Activated CD4-positive, alpha-beta T cell treated with anti-CD3 and anti-CD28 coated beads for 24 hours (primary cell): ENCODE measurements around the gene B4GAT1.
"Not testable (repeated sequence)": the region's sequence is repeated elsewhere in the genome, so short reads cannot be mapped to it uniquely, and the experiment has no call there.

ENCODE experiments used
- DNase-seq, 2 donors: peaks; one replicate each; pipeline ENCODE4 v3.0.0-alpha.2; 2020; ENCODE audit warnings: low read depth in 2 of 2

Gene B4GAT1

GRCh38 chr11:66363187-66363601, 15.8 kb upstream of the B4GAT1 start:
- no peak for DNase-seq

DNA sequence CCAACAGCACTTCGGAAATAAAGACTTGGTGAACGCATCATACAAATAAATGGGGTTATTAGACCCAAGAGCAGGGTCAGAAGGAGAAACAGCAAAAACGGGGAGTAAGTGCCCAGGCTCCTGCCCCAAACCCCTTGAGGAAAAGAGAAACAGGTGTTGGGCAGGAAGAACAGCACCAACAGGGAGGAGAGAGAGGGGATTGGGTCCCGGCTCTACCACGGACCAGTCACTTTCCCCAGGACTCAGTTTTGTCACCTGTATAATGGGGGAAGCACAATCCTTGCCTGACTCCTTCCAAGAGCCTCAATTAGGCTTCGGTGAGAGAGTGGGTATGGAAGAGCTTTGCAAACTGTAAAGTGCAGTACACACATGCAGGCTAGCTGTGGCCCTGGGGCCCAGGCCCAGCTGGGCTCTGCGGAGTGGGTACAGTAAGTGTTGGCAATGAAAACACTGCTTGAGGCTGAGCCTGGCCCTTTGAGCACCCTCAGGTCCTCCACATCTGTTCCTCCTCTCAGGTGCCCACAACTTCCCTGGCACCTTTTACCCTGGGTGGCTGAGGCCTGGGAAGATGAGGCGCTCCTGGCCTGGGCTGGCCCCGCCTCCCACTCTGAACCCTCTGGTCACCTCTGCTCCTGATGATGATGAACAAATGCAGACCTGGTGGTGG, 15.2 kb upstream of the B4GAT1 start:
- no peak for DNase-seq

DNA sequence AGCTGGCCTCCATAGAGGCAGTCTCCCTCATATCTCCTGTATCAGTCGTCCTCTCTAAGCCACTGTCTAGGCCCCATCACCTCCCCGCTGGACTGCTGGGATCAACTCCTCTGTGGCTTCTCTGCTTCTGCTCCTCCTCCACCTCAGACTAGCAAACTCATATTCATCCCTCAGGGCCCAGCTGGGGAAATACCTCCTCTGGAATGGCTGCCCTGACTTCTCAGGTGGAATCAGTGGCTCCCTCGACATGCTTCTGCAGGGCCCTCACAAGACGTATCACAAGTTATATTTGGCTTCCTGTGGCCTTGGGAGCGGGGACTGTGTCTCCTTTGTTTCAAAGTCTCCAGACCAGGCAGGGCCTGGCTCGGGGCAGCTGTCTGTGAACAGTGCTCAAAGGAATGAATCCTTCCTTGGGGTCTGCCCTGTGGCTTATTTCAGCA, 14.1 kb upstream of the B4GAT1 start:
- no peak for DNase-seq

DNA sequence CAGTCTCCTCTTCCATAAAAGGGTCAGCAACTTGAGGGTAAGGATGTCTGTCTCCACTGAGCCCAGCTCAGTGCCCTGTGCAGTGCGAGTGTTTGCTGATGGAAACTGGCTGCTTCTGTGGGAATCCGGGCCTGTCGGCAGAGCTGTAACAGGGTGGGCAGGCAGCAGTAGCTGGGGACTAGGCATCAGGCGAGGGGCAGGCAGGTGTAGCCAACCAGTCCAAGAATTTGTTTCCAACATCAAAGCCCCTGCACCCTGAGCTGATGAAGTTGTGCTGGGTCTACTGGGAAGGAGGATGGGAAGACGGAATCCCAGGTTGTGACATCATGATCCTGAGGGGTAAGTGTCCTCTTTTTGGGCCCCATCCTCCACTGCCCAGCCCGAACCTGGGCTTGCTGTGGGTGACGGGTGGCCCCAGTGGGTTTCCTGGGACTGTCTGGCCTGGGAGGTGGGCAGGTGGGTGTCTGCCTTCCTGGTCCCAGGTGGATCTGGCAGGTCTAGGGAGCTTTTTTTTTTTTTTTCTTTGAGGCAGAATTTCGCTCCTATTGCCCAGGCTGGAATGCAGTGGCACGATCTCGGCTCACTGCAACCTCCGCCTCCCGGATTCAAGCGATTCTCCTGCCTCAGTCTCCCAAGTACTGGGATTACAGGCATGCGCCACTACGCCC, 13.1 kb upstream of the B4GAT1 start:
- no peak for DNase-seq

DNA sequence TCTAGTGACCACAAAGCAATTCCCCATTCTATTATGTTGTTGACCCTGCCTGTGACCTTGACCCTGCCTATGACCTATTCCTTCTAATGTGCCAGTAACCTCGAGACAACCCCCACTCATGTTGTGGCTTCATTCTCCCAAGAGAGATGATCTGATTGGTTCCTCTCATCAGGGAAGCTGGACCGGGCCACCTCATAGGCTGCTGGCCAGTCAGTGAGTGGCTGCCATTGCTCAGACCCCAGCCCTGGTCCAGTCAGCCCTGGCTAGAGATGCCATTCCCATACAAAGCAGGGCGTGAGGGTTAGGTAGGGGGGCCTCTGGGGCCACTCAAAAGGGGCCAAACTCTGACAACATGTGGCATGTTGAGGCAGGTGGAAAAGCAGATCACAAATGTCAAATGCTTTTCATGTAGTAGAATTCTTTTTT, 12.2 kb upstream of the B4GAT1 start:
- DNase-seq = no peak

GRCh38 chr11:66350560-66351235, 3.3 kb upstream of the B4GAT1 start:
- DNase-seq = not testable (repeated sequence)

DNA sequence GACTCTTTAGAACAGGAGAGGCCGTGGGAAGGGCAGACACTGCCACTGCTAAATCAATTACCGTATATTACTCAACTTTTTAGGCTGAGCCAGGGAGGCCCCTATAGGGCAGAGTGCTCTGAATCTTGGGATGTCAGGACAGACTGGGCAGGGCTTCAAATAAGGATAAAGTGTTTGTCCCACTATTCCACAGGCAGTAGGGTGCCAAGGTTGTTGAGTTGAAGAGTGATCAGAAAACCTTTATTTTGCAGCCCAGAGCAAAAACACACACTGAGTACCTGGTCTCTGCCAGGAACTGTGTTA, 1.6 kb upstream of the B4GAT1 start:
- DNase-seq = no peak

DNA sequence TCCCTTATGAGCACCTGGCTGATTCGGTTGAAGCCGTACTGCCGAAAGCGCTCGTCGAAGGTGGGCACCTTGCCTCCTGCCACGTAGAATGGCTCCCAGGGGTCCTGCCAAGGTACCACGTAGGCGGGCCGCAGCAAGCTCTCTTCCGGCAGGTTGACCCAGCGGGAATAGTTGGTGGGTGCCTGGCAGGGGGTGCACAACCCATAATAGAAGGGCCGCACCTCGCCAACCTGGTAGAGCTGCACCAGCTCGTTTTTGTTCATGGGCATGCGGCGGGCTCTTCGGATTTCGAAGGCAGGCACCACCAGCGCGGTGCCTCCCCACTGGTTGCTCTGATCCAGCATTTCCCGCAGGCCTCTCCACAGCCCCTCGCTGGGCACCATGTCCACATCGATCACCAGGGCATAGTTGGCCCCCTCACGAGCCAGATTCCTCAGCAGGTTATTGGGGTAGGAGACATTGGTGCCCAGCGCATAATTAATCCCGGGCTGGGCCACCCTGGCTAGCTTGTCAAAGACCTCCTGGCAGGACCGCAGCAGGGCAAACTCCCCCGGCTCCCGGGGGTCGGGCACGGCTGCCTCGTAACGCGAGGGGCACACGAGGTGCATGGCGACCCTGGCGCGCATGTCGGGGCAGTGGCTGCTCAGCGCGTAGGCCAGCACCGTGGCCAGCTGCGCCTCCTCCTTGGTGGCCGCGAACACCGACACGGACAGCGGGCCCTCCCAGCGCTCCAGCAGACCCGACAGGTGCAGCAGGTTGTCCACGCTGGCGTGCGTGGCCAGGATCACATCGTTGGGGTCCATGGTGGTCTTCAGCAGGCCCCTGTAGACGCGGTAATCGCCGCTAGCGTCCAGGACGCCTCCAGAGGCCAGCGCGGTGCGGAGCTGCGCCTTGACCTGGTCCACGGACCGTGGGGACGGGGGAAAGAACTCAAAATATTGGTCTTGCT, 679 bp downstream of the B4GAT1 start:
- DNase-seq = no peak

GRCh38 chr11:66345316-66345649, 2.1 kb downstream of the B4GAT1 start:
- DNase-seq = no peak

DNA sequence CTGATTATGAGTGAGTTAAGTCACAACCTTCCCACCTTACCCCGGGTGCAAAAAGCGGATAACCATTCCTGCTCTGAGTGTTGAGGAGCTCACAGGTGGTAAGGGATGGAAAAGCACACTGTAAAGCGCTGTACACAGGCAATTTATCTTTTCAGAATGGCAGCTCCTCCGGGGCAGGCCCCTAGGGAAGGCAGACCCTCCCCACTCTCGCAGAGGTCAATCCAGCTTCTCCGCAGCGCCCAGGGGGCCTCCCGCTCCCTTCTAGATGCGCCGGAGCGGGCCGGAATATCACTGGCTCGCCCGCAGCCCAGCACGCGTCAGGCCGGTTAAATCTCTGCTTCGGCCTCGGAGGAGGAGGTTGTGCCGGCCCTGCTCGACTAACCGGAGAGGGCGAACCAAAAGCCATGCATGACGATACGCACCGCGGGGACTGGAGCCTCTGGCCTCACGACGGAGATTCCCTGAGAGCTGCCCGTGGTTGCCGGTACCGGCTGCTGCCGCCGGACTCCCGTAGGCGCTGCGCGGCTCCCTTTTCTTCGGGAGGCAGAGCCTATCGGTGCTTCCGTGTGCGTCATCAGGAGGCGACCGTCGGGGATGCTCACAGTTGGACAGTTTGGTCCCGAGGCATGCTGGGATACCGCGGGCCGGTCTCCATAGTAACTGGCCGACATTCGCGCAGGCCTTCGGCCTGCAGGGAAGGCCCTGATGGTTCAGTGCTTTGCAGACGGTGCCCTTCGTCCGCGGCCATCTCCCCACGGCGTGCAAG, 2.7 kb downstream of the B4GAT1 start, which contains the start of gene BRMS1:
BRMS1 (minus strand) TSS at position 555 of the 766 bp plus-strand sequence. CDS start 2,870 bp downstream, outside the sequence.
- peak; percentile 86 to 97 for DNase-seq

- DNase-seq = no peak
Observed at GRCh38 chr11:66343176-66343575, 4.3 kb downstream of the B4GAT1 start.

DNA sequence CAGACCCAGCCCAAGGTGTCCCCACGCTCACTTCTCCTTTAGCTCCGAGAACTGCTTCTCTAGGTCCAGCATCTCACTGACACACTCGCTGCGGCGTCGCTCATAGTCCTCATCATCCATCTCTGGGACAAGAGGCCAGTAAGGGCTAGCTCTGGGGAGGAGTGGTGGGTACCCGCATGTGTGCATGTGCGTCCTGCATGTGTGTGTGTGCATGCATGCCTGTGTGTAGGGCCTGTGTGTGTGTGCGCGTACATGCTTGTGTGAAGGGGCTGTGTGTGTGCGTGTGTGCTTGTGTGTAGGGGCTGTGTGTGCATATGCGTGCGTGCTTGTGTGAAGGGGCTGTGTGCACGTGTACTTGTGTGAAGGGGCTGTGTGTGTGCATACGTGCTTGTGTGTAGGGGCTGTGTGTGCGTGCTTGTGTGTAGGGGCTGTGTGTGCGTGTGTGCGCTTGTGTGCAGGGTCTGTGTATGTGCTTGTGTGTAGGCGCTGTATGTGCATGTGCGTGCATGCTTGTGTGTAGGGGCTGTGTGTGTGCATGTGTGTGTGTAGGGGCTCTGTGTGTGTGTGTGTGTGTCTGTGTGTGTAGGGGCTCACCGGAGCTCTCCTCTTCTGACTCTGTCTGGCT, 5.8 kb downstream of the B4GAT1 start:
- no peak for DNase-seq

DNA sequence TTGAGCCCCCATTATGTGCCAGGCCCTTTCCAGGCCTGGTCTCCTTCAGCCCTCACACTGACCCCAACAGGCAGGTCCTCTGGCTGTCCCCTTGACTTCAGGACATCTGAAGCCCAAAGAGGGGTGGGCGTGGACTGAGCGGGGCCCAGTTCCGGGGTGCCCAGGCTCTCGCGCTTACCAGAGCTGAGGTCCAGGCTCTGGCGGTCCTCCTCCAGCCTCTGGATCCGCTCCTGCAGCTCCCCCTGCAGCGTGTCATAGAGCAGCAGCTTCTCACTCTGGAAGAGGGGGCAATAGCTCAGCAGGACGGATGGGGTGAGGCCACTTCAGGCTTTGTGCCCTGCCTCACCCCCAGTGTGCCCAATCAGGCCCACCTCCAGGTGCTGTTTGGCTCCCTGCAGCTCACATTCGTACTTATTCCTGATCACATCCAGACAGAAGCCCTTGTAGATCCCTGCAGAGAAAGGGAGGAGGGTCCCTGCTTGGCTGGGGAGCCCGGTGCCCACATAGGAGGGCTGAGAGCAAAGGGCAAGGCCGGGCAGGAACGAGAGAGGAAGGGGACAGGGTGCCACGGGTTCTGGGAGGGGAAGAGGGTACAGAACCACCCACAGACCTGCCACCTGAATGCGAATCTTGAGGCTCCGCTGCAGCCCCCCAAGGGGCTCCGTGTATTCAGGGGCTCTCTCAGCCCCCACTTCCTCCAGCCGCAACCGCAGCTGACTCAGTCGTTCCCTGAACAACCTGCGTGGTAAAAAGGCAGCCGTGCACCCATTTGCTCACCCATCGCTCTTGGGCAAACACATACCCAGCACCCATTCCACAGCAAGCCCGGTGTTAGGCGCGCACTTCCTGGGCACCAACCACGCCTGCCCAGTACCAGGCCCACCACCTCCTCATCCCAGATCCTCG, 6.6 kb downstream of the B4GAT1 start:
- no peak for DNase-seq

DNA sequence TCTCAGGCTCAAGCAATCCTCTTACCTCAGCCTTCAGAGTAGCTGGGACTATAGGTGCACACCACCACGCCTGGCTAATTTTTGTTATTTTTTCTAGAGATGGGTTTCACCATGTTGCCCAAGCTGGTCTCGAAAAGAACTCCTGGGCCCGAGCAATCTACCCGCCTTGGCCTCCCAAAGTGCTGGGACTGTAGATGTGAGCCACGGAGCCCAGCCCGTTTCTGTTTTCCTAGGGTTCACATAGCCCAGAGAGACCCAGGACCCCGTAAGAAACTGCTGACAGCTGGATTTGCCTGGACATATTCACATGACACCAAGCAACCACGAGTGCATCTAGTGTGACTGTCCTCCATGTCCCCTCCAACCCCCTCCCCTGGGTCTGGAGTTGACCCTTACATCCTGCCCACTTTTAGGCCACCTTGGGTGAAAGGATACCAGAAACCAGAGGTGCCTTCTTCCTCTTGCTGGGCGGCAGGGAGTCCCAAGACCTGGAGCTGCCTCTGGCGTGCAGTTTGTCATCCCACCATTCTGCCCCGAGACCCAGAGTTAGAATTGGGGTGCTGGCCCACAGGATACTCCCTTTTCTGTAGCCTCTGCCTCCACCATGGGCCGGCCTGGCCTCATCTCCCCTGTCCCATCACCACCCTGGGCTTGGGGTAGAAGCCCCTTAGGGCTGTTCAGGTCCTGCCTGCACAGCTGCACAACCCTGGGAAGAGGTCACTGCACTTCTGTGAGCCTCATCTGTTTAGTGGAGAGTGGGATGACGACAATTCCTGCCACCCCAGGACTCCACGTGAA, 7.5 kb downstream of the B4GAT1 start:
- DNase-seq = no peak

- no peak for DNase-seq
Observed at GRCh38 chr11:66339162-66339675, 8.2 kb downstream of the B4GAT1 start.

GRCh38 chr11:66338276-66339161, 8.9 kb downstream of the B4GAT1 start:
- DNase-seq = no peak

GRCh38 chr11:66337103-66337899, 10.1 kb downstream of the B4GAT1 start:
- no peak for DNase-seq
